Hematopoietic multipotent progenitor cell treated with erythropoietin and hydrocortisone succinate and interleukin-3 and kit ligand, for 15 days (in vitro differentiated cells): Measurements from ENCODE around the gene SNAPC4.
A peak's percentile ranks its signal among the peaks of the same experiment; 100 is the strongest.

Experiments used
- DNase-seq: peaks from one replicate; pipeline ENCODE4 v3.0.0-alpha.2; 2015; ENCODE audit warnings: low spot score

The SNAPC4 gene

DNA sequence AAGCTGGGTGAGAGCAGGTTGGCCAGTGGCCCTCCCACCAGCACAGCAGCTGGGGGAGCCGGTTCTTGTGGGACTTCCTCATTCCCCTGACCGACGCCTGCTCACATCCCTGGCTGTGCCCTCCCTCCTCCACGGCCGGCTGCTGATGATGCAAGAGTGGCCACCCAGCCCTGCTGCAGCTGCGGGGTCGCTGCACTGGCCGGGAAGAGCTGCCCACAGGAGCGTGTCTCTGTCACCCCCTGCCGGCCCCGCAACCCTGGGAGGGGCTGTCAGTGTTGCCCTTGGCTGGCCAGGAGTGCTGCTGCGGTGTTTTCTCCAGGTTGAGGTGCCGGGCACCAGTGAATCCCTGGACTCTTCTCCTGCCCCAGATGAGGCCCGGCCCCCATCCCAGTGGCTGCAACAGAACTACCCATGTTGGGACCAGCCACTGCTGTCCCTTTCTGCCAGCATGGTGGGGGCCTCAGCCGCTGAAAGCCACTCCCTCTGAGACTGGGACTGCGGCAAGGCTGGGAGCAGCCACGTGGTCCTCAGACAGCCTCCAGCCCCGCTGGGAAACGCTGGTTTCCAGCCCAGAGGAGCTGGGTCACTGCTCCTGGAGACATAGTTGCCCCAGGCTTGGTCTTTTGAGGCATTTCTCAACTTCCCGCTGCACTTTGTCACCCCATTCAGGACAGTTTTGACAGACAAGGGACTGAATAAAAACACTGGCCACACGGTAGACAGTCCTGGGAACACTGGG, 27.2 kb downstream of the SNAPC4 start:
- no peak for DNase-seq

DNA sequence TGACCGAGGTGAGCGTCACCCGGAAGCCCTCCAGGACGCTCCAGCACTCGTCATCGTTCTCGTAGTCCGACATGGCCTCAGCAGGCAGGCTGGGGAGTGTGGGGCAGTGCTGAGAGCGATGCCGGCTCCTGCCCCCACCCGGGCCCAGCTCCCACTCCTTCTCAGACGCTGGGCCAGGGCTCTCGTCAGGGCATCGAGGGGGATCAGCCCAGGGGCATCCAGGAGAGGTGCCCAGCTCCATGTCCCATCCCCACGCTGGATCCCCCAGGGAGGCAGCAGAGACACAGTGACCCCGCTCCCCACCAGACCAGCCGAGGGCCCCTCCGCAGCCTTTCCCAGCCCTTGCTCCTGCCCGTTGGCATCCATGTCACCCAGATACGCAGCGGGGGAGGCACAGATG, 28.0 kb downstream of the SNAPC4 start:
- DNase-seq, result no peak

DNA sequence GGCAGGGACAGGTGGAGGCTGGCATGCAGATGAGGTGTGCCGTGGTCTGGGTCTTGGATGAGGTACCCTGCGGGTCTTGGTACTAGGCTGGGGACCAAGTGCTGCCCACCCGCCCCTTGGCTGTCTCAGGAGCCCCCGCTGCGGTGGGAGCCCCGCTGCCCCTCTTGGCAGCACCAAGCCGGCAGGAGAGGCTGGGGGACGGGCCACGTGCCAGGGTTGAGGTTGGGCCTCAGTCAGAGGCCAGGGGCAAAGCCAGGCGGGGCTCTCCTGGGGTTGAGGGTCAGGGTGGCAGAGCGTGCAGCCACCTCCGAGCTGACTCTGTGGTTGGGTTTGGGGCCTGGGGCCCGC, 28.5 kb downstream of the SNAPC4 start:
- no peak for DNase-seq

DNA sequence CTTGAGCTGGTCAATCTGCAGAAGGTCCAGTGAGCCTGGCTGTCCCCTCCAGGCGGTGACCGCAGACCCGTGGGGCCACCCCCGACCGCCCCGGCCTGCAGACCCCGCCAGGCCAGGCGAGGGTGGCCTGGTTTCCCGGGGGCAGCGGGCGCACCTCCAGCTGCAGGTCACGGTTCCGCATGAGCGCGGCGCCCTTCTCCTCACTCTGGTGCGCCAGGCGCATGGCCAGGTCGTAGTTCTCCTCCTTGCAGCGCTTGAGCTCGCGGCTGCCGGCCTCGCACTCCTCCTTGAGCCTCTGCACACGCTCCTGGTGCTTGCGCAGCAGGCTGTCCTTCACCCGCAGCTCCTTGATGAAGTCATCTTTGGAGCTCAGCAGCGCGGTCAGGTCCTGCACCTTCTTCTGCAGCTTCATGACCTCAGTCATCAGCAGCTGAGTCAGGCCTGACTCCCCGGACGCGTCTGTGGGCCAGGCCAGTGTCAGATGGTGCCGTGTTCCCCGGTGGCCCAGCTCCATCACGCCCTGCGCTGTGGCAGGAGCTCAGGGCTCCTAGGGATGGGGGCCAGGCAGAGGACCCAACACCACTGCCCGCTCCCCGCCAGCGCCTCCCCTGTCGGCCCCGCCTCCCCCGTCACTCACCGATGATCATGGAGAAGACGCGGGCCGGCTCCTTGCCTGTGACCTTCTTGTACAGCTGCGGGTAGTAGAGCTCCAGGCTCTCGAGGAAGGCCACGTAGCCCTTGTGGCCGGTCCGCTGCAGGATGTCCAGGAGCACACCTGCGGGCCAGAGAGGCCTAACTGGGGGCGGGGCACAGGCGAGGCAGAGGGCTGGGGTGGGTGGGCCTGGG, 29.1 kb downstream of the SNAPC4 start:
- DNase-seq, result no peak

DNA sequence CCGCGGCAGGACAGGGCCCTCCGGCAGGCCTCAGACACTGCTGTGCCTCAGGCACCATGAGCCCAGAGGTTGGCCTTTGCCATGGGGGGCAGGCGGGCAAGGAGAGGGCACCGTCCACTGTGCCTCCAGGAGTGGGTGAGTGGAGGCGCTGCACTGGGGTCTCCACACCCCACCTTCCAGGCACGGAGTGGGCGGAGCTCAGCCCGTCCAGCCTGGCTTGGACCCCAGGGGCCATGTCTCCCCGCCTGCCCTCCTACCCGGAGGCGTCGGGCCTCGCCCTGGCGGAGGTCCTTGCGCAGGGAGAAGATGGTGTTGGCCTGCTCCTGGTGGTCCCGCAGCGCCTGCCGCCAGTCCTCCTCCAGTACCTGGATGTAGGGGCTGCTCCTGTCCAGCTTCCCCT, 29.9 kb downstream of the SNAPC4 start:
- no peak for DNase-seq

DNA sequence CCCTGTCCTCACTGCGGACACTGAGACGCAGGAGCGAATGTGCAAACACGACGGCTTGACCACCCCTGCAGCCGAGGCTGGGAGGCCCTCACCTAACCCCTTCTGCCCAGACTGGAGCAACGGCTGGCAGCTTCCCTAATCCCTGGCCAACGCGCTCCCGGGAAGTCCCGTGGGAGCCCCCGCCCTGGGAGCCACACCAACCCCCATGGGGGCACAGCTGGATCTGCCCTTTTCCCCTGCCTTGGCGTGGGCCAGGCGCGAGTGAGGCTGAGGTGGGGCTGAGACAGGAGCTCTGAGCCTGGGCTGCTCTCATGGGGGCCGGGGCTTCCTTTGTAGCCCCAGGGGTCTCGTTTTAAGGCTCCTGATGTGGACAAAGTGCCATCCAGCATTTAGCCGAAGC, 31.8 kb downstream of the SNAPC4 start:
- no peak for DNase-seq

DNA sequence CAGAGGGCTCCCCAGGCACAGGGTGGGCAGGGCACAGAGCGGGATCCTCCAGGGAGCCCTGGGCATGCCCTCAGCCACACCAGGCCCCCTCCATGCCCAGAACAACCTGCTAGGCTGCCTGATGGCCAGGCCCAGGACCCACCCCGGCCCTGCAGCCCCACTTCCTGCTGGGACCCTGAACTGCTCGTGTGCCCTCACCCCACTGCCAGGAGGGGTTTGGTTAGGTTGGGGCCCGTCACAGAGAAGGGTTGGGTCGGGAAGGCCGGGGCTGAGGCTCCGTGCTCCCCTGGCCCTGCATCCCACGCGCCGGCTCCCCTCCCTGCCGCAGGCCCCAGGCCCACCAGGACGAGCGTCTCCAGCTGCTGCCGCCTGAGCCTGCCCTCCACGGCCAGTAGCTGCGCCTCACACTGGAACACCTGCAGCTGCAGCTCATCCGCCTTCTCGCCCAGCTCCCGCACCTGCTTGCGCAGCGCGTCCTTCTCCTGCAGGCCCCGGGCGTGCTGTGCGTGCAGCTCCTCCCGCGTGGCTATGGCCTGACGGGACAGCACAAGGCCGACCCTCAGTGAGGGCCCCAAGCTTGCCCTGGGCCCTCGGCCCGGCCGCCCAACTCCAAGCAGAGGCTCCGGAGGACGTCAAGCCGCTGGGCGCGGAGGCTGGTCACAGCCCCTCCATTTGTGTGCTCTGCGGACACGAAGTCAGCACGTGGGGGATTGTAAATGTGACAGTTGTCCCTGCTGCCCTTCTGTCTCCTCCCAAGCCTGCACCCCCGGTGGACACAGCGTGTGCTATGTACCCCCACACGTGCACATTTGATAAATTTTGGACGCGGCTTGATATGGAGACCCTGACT, 32.4 kb downstream of the SNAPC4 start:
- no peak for DNase-seq

DNA sequence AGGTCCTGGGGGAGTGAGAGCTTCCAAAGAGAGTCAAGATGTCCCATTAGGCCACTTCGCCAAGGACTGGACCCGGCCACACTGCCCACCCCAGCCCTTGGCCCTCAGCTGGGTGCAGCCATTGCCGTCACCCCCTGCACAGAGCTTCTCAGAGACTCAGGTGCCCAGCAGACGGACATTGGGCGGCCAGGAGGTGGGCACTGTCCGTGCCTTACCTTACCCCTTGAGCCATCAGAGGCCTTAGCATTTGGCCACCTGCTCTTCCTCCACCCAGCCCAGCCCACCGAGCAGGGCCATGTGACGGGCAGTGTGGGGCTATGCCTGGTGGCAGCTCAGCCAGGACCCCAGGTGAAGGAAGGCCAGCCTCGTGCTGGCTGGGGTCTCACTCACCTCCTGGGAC, 33.1 kb downstream of the SNAPC4 start:
- DNase-seq, result no peak

DNA sequence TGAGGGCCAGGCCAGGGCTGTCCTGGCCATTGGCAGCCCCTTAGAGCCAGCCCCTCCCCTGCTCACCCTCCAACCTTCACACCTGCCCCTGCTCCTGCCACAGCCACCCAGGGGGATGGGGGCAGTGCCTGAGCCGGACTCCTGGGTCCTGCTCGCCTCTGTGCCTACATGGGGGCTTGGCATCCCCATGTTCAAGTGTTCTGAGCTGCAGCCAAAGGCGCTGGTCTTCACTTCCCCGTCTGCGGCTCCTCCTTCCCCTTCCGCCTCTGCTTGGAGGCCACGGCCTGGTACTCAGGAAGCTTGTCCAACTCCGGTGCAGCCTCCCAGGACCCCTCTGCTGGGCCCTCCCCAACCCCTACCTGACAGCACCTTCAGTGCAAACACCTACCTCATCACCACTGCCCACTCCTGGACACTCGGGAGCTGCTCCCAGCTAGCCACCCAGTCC, 34.2 kb downstream of the SNAPC4 start:
- DNase-seq, result no peak

DNA sequence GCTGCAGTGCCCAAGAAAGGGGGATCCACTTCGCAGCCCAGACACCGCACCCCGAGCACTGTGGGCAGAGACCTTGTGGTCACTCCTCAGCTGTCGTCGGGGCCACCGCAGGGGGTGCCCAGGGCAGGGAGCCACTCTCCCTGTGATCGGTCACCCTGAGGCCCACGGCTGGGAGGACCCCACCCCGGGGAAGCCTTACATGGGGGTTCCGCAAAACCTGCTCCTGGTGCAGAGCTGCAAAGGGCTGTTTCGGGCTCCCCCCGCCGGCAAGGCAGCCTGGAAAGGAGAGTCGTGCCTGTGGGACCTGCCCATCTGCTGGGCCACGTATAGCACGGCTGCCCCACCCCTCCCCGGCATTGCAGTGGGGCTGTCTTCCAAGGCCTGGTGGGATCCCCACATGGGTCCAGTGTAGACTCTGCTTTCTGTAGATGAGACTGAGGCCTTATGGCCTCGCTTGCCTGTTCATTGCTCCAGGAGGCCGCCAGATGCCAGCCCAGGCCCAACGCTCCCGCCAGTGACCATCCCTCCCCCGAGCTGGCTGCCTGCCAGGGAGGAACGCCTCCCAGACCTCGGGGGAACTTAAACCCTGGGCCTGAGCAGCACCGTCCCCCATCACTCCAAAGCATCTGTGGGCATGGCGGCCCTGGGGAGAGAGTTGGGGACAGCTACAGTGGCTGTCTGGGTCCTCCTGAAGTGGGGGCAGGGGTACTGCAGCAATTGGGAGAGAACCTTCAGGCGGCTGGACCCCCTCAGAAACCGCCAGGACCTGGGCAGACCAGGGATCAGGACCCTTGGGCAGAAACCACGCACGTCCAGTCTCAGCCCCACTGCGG, 34.8 kb downstream of the SNAPC4 start:
- no peak for DNase-seq

DNA sequence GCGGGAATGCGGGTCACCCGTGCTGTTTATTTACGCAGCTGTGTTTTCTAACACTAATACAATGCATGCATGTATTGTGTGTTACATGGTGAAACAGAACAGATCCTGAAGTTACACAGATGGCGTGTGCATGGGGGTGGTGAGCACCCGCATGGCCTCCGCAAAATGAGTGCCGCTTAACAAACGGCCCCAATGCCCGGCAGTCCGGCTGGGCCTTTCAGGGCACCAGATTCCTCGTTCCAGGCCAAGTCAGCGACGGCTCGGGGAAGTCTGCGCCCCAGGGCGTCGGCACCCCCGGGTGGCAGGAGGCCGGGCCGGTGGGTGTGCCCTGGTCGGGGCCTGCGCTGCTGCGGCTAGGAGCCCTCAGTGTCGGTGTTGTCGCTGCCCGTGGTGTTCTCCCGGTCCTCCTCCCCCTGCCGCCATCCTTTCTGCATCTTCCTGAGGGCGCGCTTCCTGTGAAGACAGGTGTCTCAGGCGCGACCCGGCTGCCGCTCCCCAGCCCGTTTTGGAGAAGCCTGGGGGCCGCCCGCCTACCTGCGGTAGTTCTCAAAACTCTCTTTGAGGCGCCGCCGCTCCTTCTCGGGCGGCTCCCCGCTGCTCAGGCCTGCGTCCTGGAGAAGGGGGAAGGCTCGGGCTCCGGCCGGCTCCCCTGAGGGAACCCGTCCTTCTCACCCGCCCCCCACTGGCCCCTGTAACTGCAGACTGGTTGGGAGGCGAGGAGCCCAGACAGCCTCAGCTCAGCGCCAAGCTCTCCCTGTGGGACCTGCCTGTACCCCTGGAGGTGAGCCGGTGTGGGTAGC, 35.8 kb downstream of the SNAPC4 start:
- no peak for DNase-seq

DNA sequence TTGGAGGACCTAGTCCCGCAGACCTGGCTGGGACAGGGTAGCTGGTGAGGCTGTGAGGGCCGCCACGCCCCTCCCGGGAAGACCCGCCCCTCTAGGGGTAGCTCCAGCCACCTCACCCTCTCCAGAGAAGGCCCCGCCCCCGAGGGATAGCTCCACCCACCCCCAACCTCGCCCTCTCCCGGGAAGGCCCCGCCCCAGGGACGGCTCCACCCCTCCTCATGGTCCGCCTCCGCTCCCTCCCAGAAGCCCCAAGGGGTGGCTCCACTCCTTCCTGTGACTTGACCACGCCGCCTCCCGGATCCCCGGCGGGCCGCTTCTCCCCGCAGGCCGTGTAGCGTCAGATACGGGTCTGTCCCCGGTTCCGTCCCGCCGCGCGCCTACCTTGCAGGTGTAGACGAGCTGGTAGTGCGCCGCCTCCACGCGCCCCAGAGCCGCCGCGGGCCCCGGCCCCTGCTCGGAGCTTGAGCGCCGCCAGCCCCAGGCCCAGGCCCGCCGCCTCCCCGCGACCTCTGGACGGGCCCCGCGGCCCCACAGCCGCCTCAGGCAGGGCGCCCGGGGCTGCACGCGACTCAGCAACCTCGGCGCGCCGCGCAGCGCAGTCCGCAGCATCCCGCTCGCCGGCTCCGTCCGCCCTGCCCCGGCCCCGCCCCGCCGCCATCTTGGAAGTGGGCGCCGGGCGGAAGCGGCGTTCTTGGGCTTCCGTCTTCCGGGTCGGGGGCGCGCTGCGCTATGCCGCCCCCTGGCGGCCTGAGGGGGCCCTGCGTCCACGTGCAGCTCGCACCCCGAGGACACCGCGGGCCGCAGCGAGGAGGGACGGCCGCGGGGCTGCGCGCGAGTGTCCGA, 36.6 kb downstream of the SNAPC4 start, which contains the start of gene DNLZ:
Gene DNLZ, minus strand, starts transcription at position 639 of the 843 bp plus-strand sequence. Its CDS starts 30 bp downstream, at position 609.
- peak; percentile 95 for DNase-seq

DNA sequence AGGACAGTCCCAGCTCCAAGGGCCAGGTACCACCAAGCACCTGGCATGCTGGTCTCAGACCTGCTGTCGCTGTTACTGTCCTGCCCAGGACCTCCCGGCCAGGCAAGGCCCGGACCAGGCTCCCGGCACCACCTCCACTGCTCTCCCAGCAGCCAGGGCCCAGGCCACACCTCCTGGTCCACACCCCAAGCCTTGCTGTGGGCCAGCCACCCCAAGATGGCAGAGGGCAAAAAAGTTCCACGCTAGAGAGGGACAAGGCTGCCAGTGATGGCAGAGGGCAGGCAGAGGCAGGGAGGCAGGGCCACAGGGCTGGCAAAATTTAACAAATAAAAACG, 37.6 kb downstream of the SNAPC4 start:
- DNase-seq, result peak; percentile 15

DNA sequence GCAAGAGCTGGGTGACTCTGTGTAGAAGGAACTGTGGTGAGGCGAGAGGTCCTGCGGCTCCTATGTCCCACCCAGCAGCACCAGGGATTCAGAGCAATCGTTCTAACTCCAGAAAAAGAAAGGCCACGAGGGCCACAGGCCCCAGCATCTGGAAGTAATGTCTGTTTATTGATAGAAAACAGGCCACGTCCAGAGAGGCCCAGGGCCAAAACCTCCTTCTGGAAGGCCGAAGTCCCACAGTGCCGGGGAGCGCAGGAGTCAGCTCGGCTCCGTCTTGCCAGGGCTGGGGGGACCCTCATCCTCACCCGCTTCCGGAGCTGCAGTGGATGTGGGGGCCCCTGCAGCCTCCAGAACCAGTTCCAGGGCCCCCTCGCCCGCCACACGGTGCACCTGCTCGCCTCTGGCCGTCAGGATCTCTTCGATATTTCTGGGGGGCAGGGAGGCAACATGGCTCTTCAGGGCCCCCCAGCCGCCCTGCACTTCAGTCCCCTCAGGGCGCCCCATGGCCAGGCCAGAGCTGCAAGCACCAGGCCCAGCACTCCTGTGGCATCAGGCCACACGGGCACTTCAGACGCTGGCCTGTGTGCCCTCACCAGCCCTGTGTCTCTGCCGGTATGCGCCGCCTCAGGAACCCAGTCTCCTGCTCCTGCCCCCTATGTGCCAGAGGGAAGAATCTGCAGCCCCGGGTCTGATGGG, 38.1 kb downstream of the SNAPC4 start:
- no peak for DNase-seq

DNA sequence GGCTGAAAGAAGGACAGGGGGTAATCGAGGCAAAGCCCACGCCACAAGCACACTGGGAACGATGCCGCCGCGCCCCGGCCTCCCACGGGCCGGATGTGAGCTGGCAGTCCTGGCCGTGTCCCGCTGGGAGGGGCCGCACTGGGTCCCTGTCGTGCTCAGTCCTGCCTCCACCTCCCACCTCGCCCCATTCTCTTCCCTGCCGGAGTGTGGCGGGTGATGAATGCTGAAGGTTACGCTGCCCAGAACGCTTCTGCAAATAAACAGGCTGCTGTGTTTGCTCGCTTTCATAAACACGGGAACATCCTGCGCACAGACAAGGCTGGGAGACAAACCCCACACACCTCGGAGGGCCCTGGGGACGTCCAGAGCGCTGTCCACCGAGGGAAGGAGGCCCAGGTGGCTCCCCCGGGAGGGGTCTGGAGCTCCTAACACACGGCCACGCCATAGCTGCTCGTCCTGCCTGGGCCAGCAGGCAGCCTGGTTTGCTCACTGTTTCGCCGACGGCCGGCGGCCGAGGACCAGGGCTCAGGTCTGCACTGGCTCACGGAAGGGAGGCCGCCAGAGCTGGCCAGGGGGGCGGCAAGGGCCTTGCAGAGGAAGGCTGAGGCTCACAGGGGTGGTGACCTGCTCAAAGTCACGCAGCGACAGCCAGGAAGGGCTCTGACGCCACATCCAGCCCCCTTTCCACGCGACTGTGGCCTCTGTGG, 38.8 kb downstream of the SNAPC4 start:
- DNase-seq, result no peak

DNA sequence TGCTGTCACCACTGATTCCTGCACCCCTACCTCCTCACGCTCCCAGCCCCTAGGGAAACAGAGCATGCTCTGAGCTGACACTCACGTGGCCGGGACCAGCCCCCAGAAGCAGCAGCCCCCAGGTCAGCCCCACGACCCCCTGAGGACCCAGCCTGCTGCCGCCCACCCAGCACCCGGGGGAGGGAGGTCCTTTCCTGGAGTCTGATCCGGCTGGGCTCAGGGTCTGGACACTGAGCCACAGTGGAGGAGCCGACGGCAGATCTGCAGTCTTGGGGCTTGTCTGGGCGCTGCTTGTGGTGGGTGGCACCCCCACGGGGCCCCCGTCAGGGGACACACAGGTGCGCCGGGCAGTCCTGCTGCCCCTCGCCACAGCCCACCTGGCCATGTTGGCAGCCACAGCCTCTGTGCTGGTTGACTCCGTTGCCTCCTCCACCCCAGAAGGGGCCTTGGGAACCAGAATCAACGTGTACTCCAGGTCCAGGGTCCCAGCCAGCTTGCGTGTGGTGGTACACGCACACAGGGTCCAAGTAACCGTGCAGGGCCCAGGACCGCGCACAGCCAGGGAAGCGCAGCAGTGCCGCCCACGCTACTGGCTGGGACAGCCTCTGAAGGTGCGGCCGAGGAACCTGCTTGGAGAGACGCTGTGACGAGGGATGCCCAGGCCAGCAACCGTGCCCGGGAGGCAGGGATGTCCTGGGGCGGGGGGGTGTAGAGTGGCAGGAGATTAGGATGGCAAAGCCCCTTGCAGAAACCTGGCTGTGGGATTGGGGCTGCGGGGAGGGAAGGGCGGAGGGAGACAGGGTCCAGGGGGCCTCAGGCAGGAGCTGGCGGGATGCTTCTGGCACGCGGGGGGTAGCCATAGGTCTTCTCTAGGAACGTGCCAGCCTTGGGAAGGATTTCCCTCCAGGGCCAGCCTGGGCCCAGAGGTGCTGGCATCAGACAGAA, 39.9 kb downstream of the SNAPC4 start:
- no peak for DNase-seq

DNA sequence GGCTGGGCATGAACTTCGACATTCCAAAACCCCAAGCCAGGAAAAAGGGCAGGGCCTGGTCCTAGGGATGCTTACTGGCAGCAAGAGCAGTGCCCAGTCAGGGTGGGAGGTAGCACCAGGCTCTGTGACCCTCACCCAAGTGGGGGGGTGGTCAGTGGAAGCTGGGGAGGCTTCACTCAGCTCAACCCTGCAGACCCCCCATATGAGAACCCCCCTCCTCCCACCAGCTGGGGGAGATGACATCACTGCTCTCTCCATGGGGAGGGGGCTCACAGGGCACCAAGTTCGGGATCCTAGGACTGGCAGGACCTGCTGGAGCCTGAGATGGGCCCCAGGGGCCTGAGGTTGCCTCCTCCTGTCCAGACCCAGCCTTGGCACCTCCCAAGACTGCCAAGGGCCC, 41.1 kb downstream of the SNAPC4 start:
- no peak for DNase-seq

DNA sequence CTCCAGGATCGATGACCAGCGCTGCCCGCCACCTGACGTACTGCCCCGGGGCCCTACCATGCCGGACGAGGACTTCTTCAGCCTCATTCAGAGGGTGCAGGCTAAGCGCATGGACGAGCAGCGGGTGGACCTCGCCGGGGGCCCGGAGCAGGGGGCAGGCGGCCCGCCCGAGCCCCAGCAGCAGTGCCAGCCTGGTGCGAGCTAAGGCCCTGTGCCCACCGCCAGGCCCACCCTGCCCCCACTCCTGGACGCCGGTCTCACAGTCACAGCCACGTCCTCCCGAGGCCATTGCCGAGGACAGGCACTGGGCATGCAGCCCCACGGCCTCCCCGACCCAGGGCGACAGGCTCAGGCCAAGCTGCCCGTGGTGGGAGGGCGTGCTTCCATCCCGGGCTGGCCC, 42.0 kb downstream of the SNAPC4 start:
- no peak for DNase-seq
